CD14-positive monocyte (primary cell): ENCODE data around the gene POT1. TPM values are rescaled to one million over a fixed set of nuclear protein-coding genes. Genes with fewer than 3 reads are reported as not detected.

Source experiments
- DNase-seq, 3 donors: peaks; one replicate each; pipeline ENCODE4 v3.0.0-alpha.2; 2011 to 2022
- H2AFZ ChIP-seq: 2 replicates; pipeline ENCODE4 v1.6.0; 2012; ENCODE audit warnings: mild to moderate bottlenecking, low read depth, low read length, inconsistent platforms; ENCODE audit not compliant: insufficient read depth, poor library complexity, severe bottlenecking
- H3K27ac ChIP-seq, 2 donors: 1 replicate in 1 of 2; 2 replicates in 1 of 2; pipeline ENCODE4 v1.5.1; 2012 to 2013; ENCODE audit warnings: low read length in 2 of 2, control low read depth in 1 of 2, inconsistent platforms in 1 of 2, low read depth in 1 of 2, mild to moderate bottlenecking in 1 of 2
- H3K27me3 ChIP-seq, 2 donors: one replicate each; pipeline versions ENCODE4 v1.6.0 to v1.6.1; 2011 to 2013; ENCODE audit warnings: low read length in 2 of 2; ENCODE audit not compliant: control insufficient read depth in 2 of 2, insufficient read depth in 2 of 2
- H3K36me3 ChIP-seq, 2 donors: replicated peaks in 1 of 2; 1 replicate in 1 of 2; 2 replicates in 1 of 2; pipeline versions ENCODE4 v1.5.1 to v1.6.1; 2012 to 2013; ENCODE audit warnings: low read length in 2 of 2, control low read depth in 1 of 2, inconsistent platforms in 1 of 2, mild to moderate bottlenecking in 1 of 2; ENCODE audit not compliant: insufficient read depth in 2 of 2, control insufficient read depth in 1 of 2
- H3K4me1 ChIP-seq, 2 donors: 1 replicate in 1 of 2; 2 replicates in 1 of 2; pipeline versions ENCODE4 v1.5.1 to v1.6.1; 2012 to 2013; ENCODE audit warnings: low read length in 2 of 2, control low read depth in 1 of 2, inconsistent platforms in 1 of 2, mild to moderate bottlenecking in 1 of 2, moderate library complexity in 1 of 2; ENCODE audit not compliant: insufficient read depth in 2 of 2, control insufficient read depth in 1 of 2
- H3K4me2 ChIP-seq: replicated peaks from 2 replicates; pipeline ENCODE3; 2012; ENCODE audit warnings: low read length, moderate library complexity, mild to moderate bottlenecking; ENCODE audit not compliant: poor library complexity, severe bottlenecking; ENCODE audit errors: extremely low read depth
- H3K4me3 ChIP-seq, 3 experiments: fragments of 200-600 bp in 1 of 3; sonication (generic) in 1 of 3; replicated peaks in 1 of 3; 1 replicate in 2 of 3; 2 replicates in 1 of 3; pipeline ENCODE4 v1.5.1; 2011 to 2013; ENCODE audit warnings: low read length in 3 of 3, mild to moderate bottlenecking in 3 of 3, control low read depth in 2 of 3, low read depth in 2 of 3, inconsistent platforms in 1 of 3, moderate library complexity in 1 of 3
- H3K79me2 ChIP-seq: 2 replicates; pipeline ENCODE4 v1.6.0; 2012; ENCODE audit warnings: mild to moderate bottlenecking, control low read depth, inconsistent platforms, low read length, moderate library complexity; ENCODE audit not compliant: insufficient read depth
- H3K9ac ChIP-seq: 2 replicates; pipeline ENCODE4 v1.6.0; 2017; ENCODE audit warnings: low read length, mild to moderate bottlenecking; ENCODE audit not compliant: insufficient read depth, poor library complexity, severe bottlenecking
- H3K9me3 ChIP-seq, 2 donors: replicated peaks in 1 of 2; 1 replicate in 1 of 2; 2 replicates in 1 of 2; pipeline versions ENCODE4 v1.5.1 to v1.6.1; 2012 to 2013; ENCODE audit warnings: low read length in 2 of 2, control low read depth in 1 of 2; ENCODE audit not compliant: control insufficient read depth in 1 of 2, insufficient read depth in 1 of 2
- H4K20me1 ChIP-seq: 2 replicates; pipeline ENCODE4 v1.6.0; 2012; ENCODE audit warnings: mild to moderate bottlenecking, low read length, control low read depth, moderate library complexity; ENCODE audit not compliant: insufficient read depth
- H3K27ac Mint-ChIP-seq, 7 donors: one replicate each; pipeline ENCODE4 v1.8.0; 2020; ENCODE audit warnings: mild to moderate bottlenecking in 7 of 7, mixed read lengths in 7 of 7, moderate library complexity in 6 of 7, inconsistent platforms in 2 of 7
- H3K27me3 Mint-ChIP-seq, 3 donors: one replicate each; pipeline ENCODE4 v1.8.0; 2021 to 2022; ENCODE audit warnings: low read depth in 3 of 3, mild to moderate bottlenecking in 3 of 3, mixed read lengths in 3 of 3, moderate library complexity in 3 of 3, inconsistent platforms in 1 of 3
- H3K36me3 Mint-ChIP-seq, 2 donors: one replicate each; pipeline ENCODE4 v1.8.0; 2020; ENCODE audit warnings: mixed read lengths in 2 of 2, inconsistent platforms in 1 of 2, mild to moderate bottlenecking in 1 of 2
- H3K4me1 Mint-ChIP-seq: one replicate; pipeline ENCODE4 v1.8.0; 2020; ENCODE audit warnings: mild to moderate bottlenecking, mixed read lengths
- H3K4me3 Mint-ChIP-seq, 2 donors: one replicate each; pipeline ENCODE4 v1.8.0; 2020; ENCODE audit warnings: mild to moderate bottlenecking in 2 of 2, mixed read lengths in 2 of 2, moderate library complexity in 1 of 2
- H3K9me3 Mint-ChIP-seq, 7 donors: one replicate each; pipeline ENCODE4 v1.8.0; 2020 to 2022; ENCODE audit warnings: mixed read lengths in 7 of 7, mild to moderate bottlenecking in 6 of 7, moderate library complexity in 6 of 7, inconsistent platforms in 2 of 7
- WGBS: methylation state at CpG from one replicate; pipeline ENCODE4 v1.1.5; 2013; ENCODE audit warnings: missing lambda C conversion rate; ENCODE audit not compliant: insufficient coverage; 5-methylcytosine and 5-hydroxymethylcytosine counted together
- intact Hi-C, 2 donors: fragments of 100-400 bp; cut with micrococcal nuclease; formaldehyde crosslinking; loops; one replicate each; pipeline versions ENCODE4 v1.15.0 to v1.15.1; 2023
- polyA plus RNA-seq, 3 donors: library from polyadenylated mRNA; depleted of rRNA in 1 of 3; unstranded in 2 of 3; stranded (reverse) in 1 of 3; fragments of 300-500 nt in 2 of 3; fragments of >200 nt in 1 of 3; fragmentation: Illumina TruSeq in 2 of 3; gene quantifications; 1 replicate in 2 of 3; 2 replicates in 1 of 3; pipeline ENCODE4 v1.2.3, GENCODE V29; 2012 to 2021
- TF ChIP-seq, protein P1 (sequence below): fragments of 200-600 bp; IDR thresholded peaks from one replicate; pipeline ENCODE4 v1.8.0; 2022; ENCODE audit warnings: antibody characterized with exemption, mild to moderate bottlenecking

Gene POT1
- polyA plus RNA-seq, 3 donors = 6.7 to 12.2 (median 10.4) TPM

DNA sequence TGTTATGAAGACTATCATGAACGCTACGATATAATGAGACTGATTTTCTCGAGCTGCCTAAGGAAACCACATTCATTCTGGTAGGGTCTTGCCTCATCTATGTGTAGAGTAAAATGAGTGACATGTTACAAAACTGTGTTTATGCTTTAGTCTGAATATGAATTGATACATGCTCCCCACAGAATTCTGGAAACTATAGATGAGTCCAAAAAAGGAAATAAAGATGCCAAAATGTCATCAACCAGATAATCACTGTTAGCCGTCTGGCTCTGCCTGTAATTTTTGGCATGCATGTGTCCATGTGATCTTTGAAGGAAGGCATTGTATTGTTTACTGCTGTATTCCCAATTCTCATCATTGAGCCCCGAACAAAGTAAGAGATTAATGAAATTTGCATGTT lies 121.4 kb downstream of the POT1 start:
- no peaks in the 10 kb centered on the region for H3K36me3 ChIP-seq
- TF ChIP-seq, protein P1, sequence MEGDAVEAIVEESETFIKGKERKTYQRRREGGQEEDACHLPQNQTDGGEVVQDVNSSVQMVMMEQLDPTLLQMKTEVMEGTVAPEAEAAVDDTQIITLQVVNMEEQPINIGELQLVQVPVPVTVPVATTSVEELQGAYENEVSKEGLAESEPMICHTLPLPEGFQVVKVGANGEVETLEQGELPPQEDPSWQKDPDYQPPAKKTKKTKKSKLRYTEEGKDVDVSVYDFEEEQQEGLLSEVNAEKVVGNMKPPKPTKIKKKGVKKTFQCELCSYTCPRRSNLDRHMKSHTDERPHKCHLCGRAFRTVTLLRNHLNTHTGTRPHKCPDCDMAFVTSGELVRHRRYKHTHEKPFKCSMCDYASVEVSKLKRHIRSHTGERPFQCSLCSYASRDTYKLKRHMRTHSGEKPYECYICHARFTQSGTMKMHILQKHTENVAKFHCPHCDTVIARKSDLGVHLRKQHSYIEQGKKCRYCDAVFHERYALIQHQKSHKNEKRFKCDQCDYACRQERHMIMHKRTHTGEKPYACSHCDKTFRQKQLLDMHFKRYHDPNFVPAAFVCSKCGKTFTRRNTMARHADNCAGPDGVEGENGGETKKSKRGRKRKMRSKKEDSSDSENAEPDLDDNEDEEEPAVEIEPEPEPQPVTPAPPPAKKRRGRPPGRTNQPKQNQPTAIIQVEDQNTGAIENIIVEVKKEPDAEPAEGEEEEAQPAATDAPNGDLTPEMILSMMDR = no peak
- H3K4me3 Mint-ChIP-seq = no peak overlapping the region
- no CpG with 5 or more reads among the region's 5 CpGs for WGBS
- H2AFZ ChIP-seq = no peak overlapping the region
- no peak overlapping the region for H3K4me2 ChIP-seq
- H3K4me1 ChIP-seq = no peaks in the 10 kb centered on the region
- no peak for DNase-seq
- H3K27me3 Mint-ChIP-seq = peaks cover 0 to 7% (median 3%) of the 10 kb centered on the region in 3 donors
- H3K79me2 ChIP-seq = no peaks in the 10 kb centered on the region
- H3K9ac ChIP-seq = no peak overlapping the region
- H3K9me3 ChIP-seq = no peaks in the 10 kb centered on the region
- no peak overlapping the region for H3K27ac ChIP-seq
- no peaks in the 10 kb centered on the region for H3K36me3 Mint-ChIP-seq
- H3K4me1 Mint-ChIP-seq = no peaks in the 10 kb centered on the region
- no peaks in the 10 kb centered on the region for H3K27me3 ChIP-seq
- no peaks in the 10 kb centered on the region for H4K20me1 ChIP-seq
- no peak overlapping the region for H3K4me3 ChIP-seq
- no peak overlapping the region for H3K27ac Mint-ChIP-seq
- peaks cover 0 to 4% (median 0%) of the 10 kb centered on the region in 7 donors for H3K9me3 Mint-ChIP-seq
- intact Hi-C loops = no loop called here

DNA sequence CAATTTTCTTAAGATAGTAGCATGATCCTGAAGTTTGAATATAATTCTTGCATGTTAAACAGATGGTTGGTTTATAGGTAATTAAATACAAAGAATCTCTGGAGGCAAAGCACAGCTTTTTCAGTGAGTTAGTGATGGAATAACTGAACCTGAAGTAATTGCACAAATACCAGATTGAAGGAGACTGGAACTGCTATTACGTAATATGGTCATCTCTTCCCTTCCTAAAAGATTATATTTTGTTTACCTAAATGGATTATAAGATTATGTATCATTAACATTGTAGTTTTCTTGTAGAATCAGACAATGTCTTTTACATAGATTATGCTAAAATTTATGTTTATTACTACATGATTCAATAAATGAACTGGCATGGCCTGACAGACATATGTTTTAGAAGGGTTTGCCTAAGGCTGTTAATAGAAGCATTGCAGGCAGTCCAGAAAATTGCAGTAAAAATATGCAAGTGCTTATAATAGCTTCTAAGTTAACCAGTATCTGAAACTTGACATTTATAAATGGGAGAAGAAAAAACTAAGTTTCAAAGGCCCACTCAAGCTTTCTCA lies 128.2 kb downstream of the POT1 start:
- Mint-ChIP-seq H3K36me3 (no peaks in the 10 kb centered on the region), H3K9me3 (peaks cover 0 to 3% (median 0%) of the 10 kb centered on the region in 7 donors), H3K27ac (no peak overlapping the region), H3K4me3 (no peak overlapping the region), H3K4me1 (no peaks in the 10 kb centered on the region), H3K27me3 (peaks cover 0 to 2% (median 0%) of the 10 kb centered on the region in 3 donors)
- H3K9me3 ChIP-seq = no peaks in the 10 kb centered on the region
- H3K9ac ChIP-seq = no peak overlapping the region
- no peaks in the 10 kb centered on the region for H3K27me3 ChIP-seq
- TF ChIP-seq, protein P1 = no peak
- H2AFZ ChIP-seq = no peak overlapping the region
- no peak overlapping the region for H3K27ac ChIP-seq
- no CpG with 5 or more reads among the region's 1 CpG for WGBS
- H3K36me3 ChIP-seq = no peaks in the 10 kb centered on the region
- H3K79me2 ChIP-seq = no peaks in the 10 kb centered on the region
- H3K4me2 ChIP-seq = no peak overlapping the region
- no peak overlapping the region for H3K4me3 ChIP-seq
- H4K20me1 ChIP-seq = no peaks in the 10 kb centered on the region
- DNase-seq = no peak
- intact Hi-C loops = no loop called here
- H3K4me1 ChIP-seq = no peaks in the 10 kb centered on the region
